ENCODE measurements around the gene KCNJ1. TPM values are rescaled to one million over a fixed set of nuclear protein-coding genes. Genes with fewer than 3 reads are reported as not detected.

The KCNJ1 gene
- total and polyA plus RNA-seq, 2 of the 8 experiments (the other 6 are each of a cell fraction or from before 2014, with no cell fraction given) = 0.17 to 0.23 TPM

DNA sequence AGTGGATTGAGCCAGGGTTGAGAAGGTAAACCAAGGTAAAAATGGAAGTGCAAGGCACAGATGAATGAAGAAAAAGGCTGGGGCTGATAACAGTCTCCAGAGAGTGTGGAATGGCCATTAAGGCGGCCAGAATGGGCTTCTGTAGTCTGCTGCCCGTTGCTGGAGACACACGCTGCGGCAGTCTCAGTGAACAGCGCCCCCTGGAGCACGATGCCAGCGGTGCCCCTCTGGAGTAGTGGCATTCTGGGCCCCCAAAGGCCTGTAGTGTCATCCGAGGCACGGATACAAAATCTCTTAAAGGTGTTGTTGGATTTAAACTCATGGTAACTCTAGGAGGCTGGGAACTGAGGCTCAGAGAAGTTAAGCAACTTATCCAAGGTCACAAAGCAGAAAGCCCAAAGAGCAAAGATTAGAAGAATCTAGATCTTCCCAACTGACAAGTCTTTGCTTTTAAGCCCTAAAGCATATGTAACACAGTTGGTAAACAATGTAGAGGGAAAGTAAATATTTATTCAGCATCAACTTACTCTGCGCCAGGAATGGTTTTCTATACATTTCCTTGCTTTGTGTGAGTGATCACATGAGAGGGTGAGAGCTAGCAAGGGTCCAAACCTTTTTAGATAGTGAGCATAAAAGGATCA, 18.2 kb downstream of the KCNJ1 start (continued):
- TF ChIP-seq, protein P1, sequence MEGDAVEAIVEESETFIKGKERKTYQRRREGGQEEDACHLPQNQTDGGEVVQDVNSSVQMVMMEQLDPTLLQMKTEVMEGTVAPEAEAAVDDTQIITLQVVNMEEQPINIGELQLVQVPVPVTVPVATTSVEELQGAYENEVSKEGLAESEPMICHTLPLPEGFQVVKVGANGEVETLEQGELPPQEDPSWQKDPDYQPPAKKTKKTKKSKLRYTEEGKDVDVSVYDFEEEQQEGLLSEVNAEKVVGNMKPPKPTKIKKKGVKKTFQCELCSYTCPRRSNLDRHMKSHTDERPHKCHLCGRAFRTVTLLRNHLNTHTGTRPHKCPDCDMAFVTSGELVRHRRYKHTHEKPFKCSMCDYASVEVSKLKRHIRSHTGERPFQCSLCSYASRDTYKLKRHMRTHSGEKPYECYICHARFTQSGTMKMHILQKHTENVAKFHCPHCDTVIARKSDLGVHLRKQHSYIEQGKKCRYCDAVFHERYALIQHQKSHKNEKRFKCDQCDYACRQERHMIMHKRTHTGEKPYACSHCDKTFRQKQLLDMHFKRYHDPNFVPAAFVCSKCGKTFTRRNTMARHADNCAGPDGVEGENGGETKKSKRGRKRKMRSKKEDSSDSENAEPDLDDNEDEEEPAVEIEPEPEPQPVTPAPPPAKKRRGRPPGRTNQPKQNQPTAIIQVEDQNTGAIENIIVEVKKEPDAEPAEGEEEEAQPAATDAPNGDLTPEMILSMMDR (IDR thresholded peaks at IDR 0.05; ENCODE audit: control extremely low read depth in 1 of 3, insufficient read depth in 1 of 3, low read depth in 1 of 3, low read length in 3 of 3) = peak; percentile 94 to 98 (median 96)
- TF ChIP-seq, protein P2, sequence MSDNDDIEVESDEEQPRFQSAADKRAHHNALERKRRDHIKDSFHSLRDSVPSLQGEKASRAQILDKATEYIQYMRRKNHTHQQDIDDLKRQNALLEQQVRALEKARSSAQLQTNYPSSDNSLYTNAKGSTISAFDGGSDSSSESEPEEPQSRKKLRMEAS (IDR thresholded peaks at IDR 0.05) = peak; percentile 81

All from H1 (cell line).